ENCODE measurements around the gene XPNPEP2.

Gene XPNPEP2

DNA sequence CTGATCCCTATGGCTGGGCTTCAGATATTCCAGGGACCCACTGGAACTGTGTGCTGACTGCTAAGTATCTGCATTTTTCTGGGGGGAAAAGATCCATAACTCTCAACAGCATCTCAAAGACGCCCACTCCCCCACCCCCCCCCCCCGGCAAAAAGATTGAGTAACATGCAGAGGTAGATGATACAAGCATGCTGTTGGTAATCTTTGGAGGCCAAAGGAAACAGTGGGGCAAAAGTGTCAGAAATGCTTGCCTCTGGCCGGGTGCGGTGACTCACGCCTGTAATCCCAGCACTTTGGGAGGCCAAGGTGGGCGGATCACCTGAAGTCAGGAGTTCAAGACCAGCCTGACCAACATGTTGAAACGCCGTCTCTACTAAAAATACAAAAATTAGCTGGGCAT, 12.2 kb downstream of the XPNPEP2 start:
- no peak for DNase-seq (ENCODE audit: low read depth)
- TF ChIP-seq CTCF (IDR thresholded peaks at IDR 0.05; ENCODE audit: low read depth, low read length, missing control alignments): no peak
- in situ Hi-C loops (cut with HindIII; ENCODE audit: low sequenced_read_pairs): no loop called here
- no peak overlapping the region for H3K4me3 ChIP-seq (ENCODE audit: low read depth, low read length)

DNA sequence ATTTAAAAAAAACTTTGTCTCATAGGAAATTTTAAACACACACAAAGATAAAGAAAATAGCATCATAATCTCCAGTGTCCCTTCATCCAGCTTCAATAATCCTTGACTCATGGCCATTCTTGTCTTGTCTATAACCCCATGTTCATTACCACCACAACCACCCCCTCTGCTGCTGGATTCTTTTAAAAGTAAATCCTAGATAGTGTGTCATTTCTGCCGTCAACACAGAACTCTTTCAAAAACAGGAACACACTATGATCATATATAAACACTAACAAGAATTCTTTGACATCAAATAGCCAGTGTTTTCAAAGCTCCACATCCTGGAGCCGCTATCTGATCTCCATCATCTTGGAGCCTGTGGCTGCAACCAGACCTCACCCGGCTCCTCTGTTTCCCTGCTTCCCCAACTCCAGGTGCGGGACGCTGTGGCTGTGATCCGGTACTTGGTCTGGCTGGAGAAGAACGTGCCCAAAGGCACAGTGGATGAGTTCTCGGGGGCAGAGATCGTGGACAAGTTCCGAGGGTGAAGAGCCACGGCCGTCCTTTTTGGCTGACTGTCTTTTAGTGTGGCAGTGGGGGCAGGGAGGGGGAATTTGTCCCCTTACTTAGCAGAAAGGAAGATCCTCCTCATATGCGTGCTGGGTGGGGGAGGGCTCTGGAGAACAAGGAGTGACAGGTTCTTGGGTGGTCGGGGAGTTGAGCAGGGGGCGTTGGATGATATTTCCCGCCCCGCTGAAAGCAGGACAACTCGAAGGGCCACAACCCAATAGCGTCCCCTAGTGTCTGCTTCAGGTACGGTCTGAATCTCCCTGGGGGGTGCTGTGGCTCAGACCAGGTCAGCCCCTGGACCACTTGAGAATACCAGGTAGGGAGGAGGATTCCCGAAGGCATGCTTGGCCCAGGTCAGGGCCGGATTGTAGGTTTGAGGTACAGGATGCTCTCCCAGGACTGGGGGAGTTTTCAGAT, 15.6 kb downstream of the XPNPEP2 start:
- no peak overlapping the region for H3K4me3 ChIP-seq (ENCODE audit: low read depth, low read length)
- in situ Hi-C loops (cut with HindIII; ENCODE audit: low sequenced_read_pairs): no loop called here
- DNase-seq (ENCODE audit: low read depth): no peak
- TF ChIP-seq CTCF (IDR thresholded peaks at IDR 0.05; ENCODE audit: low read depth, low read length, missing control alignments): peak; percentile 31

GRCh38 chrX:129755779-129756650, 17.2 kb downstream of the XPNPEP2 start:
- in situ Hi-C loops (cut with HindIII; ENCODE audit: low sequenced_read_pairs): no loop called here
- DNase-seq (ENCODE audit: low read depth): no peak
- no peak for TF ChIP-seq CTCF (IDR thresholded peaks at IDR 0.05; ENCODE audit: low read depth, low read length, missing control alignments)
- no peak overlapping the region for H3K4me3 ChIP-seq (ENCODE audit: low read depth, low read length)

GRCh38 chrX:129759576-129760061, 20.8 kb downstream of the XPNPEP2 start:
- H3K4me3 ChIP-seq (ENCODE audit: low read depth, low read length): no peak overlapping the region
- peak; percentile 92 for DNase-seq (ENCODE audit: low read depth)
- in situ Hi-C loops (cut with HindIII; ENCODE audit: low sequenced_read_pairs): no loop called here
- peak; percentile 10 for TF ChIP-seq CTCF (IDR thresholded peaks at IDR 0.05; ENCODE audit: low read depth, low read length, missing control alignments)

DNA sequence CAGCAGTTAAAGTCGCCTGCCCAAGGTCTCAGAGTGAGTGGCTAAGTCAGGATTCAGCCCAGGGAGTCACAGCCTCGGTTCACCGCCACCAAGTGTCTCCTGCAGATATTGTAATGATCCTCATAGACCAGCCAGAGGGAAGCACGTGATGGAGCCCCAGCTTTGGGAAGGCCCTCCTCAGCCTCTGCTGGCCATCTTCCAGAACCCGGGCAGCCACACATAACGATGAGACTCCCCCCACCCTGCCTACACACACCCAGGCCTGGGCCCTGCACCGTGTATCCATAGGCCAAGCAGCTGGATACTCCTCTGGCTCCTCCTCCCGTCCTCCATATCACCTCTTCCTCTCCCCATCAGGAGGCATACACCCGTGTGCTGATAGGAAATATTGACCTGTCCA, 21.4 kb downstream of the XPNPEP2 start:
- no peak for DNase-seq (ENCODE audit: low read depth)
- in situ Hi-C loops (cut with HindIII; ENCODE audit: low sequenced_read_pairs): no loop called here

More for the DNA sequence above, 21.4 kb downstream of the XPNPEP2 start:
- H3K4me3 ChIP-seq (ENCODE audit: low read depth, low read length): no peak overlapping the region
- TF ChIP-seq CTCF (IDR thresholded peaks at IDR 0.05; ENCODE audit: low read depth, low read length, missing control alignments): no peak

Measured in astrocyte of the cerebellum (primary cell).